ENCODE measurements around the gene PALM2AKAP2.

The PALM2AKAP2 gene

DNA sequence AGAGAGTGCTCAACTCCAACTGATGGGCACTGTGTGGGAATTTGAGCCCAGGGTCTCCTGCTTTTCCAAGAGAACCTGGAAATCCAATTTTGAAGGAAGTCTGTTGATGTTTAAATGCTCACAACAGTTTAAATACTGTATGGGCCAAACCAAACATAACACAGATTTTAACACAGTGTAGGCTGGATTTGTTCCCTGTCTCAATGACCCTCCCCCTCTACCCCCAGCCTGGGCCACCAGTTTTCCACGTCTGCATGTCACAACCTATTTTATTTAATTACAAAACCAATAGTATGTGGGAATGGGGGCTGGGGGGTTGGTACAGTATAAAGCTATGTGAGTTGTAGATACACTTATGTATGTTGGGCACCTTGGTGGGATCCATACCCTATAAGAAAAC lies 11.7 kb downstream of the PALM2AKAP2 start:
- no peak for TF ChIP-seq SPI1 (IDR thresholded peaks at IDR 0.05; ENCODE audit: borderline replicate concordance, low read depth)
- no peak for TF ChIP-seq GABPA (IDR thresholded peaks at IDR 0.05; ENCODE audit: low read depth)
- TF ChIP-seq, protein P1, sequence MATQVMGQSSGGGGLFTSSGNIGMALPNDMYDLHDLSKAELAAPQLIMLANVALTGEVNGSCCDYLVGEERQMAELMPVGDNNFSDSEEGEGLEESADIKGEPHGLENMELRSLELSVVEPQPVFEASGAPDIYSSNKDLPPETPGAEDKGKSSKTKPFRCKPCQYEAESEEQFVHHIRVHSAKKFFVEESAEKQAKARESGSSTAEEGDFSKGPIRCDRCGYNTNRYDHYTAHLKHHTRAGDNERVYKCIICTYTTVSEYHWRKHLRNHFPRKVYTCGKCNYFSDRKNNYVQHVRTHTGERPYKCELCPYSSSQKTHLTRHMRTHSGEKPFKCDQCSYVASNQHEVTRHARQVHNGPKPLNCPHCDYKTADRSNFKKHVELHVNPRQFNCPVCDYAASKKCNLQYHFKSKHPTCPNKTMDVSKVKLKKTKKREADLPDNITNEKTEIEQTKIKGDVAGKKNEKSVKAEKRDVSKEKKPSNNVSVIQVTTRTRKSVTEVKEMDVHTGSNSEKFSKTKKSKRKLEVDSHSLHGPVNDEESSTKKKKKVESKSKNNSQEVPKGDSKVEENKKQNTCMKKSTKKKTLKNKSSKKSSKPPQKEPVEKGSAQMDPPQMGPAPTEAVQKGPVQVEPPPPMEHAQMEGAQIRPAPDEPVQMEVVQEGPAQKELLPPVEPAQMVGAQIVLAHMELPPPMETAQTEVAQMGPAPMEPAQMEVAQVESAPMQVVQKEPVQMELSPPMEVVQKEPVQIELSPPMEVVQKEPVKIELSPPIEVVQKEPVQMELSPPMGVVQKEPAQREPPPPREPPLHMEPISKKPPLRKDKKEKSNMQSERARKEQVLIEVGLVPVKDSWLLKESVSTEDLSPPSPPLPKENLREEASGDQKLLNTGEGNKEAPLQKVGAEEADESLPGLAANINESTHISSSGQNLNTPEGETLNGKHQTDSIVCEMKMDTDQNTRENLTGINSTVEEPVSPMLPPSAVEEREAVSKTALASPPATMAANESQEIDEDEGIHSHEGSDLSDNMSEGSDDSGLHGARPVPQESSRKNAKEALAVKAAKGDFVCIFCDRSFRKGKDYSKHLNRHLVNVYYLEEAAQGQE (IDR thresholded peaks at IDR 0.05; ENCODE audit: insufficient replicate concordance, low read depth): no peak
- TF ChIP-seq, protein P2, sequence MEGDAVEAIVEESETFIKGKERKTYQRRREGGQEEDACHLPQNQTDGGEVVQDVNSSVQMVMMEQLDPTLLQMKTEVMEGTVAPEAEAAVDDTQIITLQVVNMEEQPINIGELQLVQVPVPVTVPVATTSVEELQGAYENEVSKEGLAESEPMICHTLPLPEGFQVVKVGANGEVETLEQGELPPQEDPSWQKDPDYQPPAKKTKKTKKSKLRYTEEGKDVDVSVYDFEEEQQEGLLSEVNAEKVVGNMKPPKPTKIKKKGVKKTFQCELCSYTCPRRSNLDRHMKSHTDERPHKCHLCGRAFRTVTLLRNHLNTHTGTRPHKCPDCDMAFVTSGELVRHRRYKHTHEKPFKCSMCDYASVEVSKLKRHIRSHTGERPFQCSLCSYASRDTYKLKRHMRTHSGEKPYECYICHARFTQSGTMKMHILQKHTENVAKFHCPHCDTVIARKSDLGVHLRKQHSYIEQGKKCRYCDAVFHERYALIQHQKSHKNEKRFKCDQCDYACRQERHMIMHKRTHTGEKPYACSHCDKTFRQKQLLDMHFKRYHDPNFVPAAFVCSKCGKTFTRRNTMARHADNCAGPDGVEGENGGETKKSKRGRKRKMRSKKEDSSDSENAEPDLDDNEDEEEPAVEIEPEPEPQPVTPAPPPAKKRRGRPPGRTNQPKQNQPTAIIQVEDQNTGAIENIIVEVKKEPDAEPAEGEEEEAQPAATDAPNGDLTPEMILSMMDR (IDR thresholded peaks at IDR 0.05; ENCODE audit: insufficient read depth, low read length): no peak
- no peak for TF ChIP-seq POLR2AphosphoS5 (IDR thresholded peaks at IDR 0.05; ENCODE audit: low read depth)
- Histone ChIP-seq H3K27me3 (ENCODE audit: insufficient read depth, poor library complexity, severe bottlenecking) (peaks cover 3% of the 10 kb centered on the region), H3K4me3 (replicated peaks; ENCODE audit: insufficient read depth, low read length) (no peak overlapping the region), H3K27ac (replicated peaks) (no peak overlapping the region)
- no peak for DNase-seq (ENCODE audit: low read depth in 1 of 2, low spot score in 1 of 2)

GRCh38 chr9:109792951-109793546 lies 13.1 kb downstream of the PALM2AKAP2 start:
- Histone ChIP-seq H3K27me3 (ENCODE audit: insufficient read depth, poor library complexity, severe bottlenecking) (peaks cover 3% of the 10 kb centered on the region), H3K27ac (replicated peaks) (no peak overlapping the region)
- TF ChIP-seq SPI1 (IDR thresholded peaks at IDR 0.05; ENCODE audit: borderline replicate concordance, low read depth): no peak
- TF ChIP-seq, protein P1 (IDR thresholded peaks at IDR 0.05; ENCODE audit: insufficient replicate concordance, low read depth): no peak
- no peak for TF ChIP-seq POLR2AphosphoS5 (IDR thresholded peaks at IDR 0.05; ENCODE audit: low read depth)
- TF ChIP-seq GABPA (IDR thresholded peaks at IDR 0.05; ENCODE audit: low read depth): no peak
- TF ChIP-seq, protein P2 (IDR thresholded peaks at IDR 0.05; ENCODE audit: insufficient read depth, low read length): no peak

GRCh38 chr9:109793921-109794320 lies 13.9 kb downstream of the PALM2AKAP2 start:
- Histone ChIP-seq H3K4me3 (replicated peaks; ENCODE audit: insufficient read depth, low read length) (no peak overlapping the region), H3K27ac (replicated peaks) (no peak overlapping the region), H3K27me3 (ENCODE audit: insufficient read depth, poor library complexity, severe bottlenecking) (peaks cover 3% of the 10 kb centered on the region)
- TF ChIP-seq POLR2AphosphoS5 (IDR thresholded peaks at IDR 0.05; ENCODE audit: low read depth) (no peak), GABPA (IDR thresholded peaks at IDR 0.05; ENCODE audit: low read depth) (no peak), SPI1 (IDR thresholded peaks at IDR 0.05; ENCODE audit: borderline replicate concordance, low read depth) (no peak)
- TF ChIP-seq, protein P1 (IDR thresholded peaks at IDR 0.05; ENCODE audit: insufficient replicate concordance, low read depth): no peak
- TF ChIP-seq, protein P2 (IDR thresholded peaks at IDR 0.05; ENCODE audit: insufficient read depth, low read length): no peak
- no peak for DNase-seq (ENCODE audit: low read depth in 1 of 2, low spot score in 1 of 2)

More at GRCh38 chr9:109792951-109793546, 13.1 kb downstream of the PALM2AKAP2 start:
- no peak for DNase-seq (ENCODE audit: low read depth in 1 of 2, low spot score in 1 of 2)
- H3K4me3 ChIP-seq (replicated peaks; ENCODE audit: insufficient read depth, low read length): no peak overlapping the region
